Vagina (tissue), 2 donors: Measurements from ENCODE around the gene AKAP13.

ENCODE experiments used
- POLR2A ChIP-seq, 2 donors: fragments of 450-650 bp; IDR thresholded peaks; one replicate each; pipeline ENCODE4 v1.6.1; 2017; ENCODE audit warnings: antibody characterized with exemption in 2 of 2, mild to moderate bottlenecking in 2 of 2, moderate library complexity in 2 of 2
- TF ChIP-seq, protein P1 (sequence below), 3 experiments: fragments of 450-650 bp in 2 of 3; fragments of 200-600 bp in 1 of 3; sonication (generic) in 1 of 3; IDR thresholded peaks; one replicate each; pipeline ENCODE4 v1.5.1; 2017 to 2019; ENCODE audit warnings: antibody characterized with exemption in 3 of 3, mild to moderate bottlenecking in 2 of 3, moderate library complexity in 2 of 3

DNA sequence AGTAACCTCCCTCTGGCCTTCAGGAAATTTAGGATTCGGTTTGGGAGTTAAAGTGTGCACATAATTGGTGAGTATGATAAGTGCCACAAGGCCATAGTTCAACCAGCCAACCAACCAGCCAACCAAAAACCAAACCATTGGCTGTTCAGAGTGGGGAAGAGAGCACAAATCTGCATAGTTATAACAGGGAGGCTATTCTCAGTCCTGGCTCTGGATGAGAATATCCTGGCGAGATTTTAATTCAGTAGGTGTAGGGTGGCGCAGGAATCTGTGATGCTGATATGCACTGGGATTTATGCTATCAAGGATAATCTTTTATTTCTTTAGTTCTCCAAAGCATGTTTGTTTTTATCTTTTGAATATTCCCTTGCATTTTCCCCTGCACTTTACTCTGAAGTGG lies 49.1 kb downstream of the AKAP13 start:
- TF ChIP-seq, protein P1, sequence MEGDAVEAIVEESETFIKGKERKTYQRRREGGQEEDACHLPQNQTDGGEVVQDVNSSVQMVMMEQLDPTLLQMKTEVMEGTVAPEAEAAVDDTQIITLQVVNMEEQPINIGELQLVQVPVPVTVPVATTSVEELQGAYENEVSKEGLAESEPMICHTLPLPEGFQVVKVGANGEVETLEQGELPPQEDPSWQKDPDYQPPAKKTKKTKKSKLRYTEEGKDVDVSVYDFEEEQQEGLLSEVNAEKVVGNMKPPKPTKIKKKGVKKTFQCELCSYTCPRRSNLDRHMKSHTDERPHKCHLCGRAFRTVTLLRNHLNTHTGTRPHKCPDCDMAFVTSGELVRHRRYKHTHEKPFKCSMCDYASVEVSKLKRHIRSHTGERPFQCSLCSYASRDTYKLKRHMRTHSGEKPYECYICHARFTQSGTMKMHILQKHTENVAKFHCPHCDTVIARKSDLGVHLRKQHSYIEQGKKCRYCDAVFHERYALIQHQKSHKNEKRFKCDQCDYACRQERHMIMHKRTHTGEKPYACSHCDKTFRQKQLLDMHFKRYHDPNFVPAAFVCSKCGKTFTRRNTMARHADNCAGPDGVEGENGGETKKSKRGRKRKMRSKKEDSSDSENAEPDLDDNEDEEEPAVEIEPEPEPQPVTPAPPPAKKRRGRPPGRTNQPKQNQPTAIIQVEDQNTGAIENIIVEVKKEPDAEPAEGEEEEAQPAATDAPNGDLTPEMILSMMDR (IDR thresholded peaks at IDR 0.05): no peak
- TF ChIP-seq POLR2A (IDR thresholded peaks at IDR 0.05): no peak
